ENCODE data around the gene RABGAP1.

RABGAP1 gene

GRCh38 chr9:123016631-123017030 is 75.8 kb downstream of the RABGAP1 start:
- no peak overlapping the region for H3K4me3 ChIP-seq (ENCODE audit: low read depth, low read length)
- H3K27ac ChIP-seq (ENCODE audit: extremely low read depth, low read depth, low read length), result no peak overlapping the region
- H3K9me3 ChIP-seq (ENCODE audit: control insufficient read depth, insufficient read depth, low read depth, low read length), result no peaks in the 10 kb centered on the region
- ChIA-PET POLR2A (no interaction called here), CTCF (interaction anchor here (0.7 kb wide), 1 partner anchor 26 kb away, joined by 3 read pairs; no protein-coding TSS in a partner anchor)
- H3K36me3 ChIP-seq (ENCODE audit: control insufficient read depth in 2 of 2, insufficient read depth in 1 of 2, low read length in 2 of 2), result peaks cover 26 to 63% of the 10 kb centered on the region in 2 experiments
- no peak for TF ChIP-seq ZNF350 (tag by site-specific recombination; IDR thresholded peaks at IDR 0.05)
- no peak for TF ChIP-seq ZNF433 (tag by site-specific recombination; IDR thresholded peaks at IDR 0.05; ENCODE audit: low read depth)
- no peak for TF ChIP-seq ZNF169 (tag by site-specific recombination; IDR thresholded peaks at IDR 0.05)
- TF ChIP-seq ZBTB6 (tag by site-specific recombination; IDR thresholded peaks at IDR 0.05), result no peak
- TF ChIP-seq RBAK (tag by site-specific recombination; IDR thresholded peaks at IDR 0.05), result no peak
- no peak for TF ChIP-seq ZNF274 (IDR thresholded peaks at IDR 0.05; ENCODE audit: low read length)
- TF ChIP-seq ZNF274 (tag by site-specific recombination; IDR thresholded peaks at IDR 0.05; ENCODE audit: borderline replicate concordance), result no peak
- no peak for TF ChIP-seq HIC1 (tag by site-specific recombination; IDR thresholded peaks at IDR 0.05)
- no peak for TF ChIP-seq INSM2 (tag by site-specific recombination; IDR thresholded peaks at IDR 0.05)
- no peaks in the 10 kb centered on the region for H3K4me1 ChIP-seq (ENCODE audit: control insufficient read depth, insufficient read depth, low read length)

GRCh38 chr9:123020796-123021195 is 80.0 kb downstream of the RABGAP1 start:
- Histone ChIP-seq H3K9me3 (ENCODE audit: control insufficient read depth, insufficient read depth, low read depth, low read length) (no peaks in the 10 kb centered on the region), H3K4me3 (ENCODE audit: low read depth, low read length) (no peak overlapping the region), H3K4me1 (ENCODE audit: control insufficient read depth, insufficient read depth, low read length) (no peaks in the 10 kb centered on the region), H3K27ac (ENCODE audit: extremely low read depth, low read depth, low read length) (no peak overlapping the region), H3K36me3 (ENCODE audit: control insufficient read depth in 2 of 2, insufficient read depth in 1 of 2, low read length in 2 of 2) (peaks cover 24 to 48% of the 10 kb centered on the region in 2 experiments)
- TF ChIP-seq ZBTB17 (tag by site-specific recombination; IDR thresholded peaks at IDR 0.05) (no peak), ZSCAN30 (tag by site-specific recombination; IDR thresholded peaks at IDR 0.05) (no peak), TRIM28 (IDR thresholded peaks at IDR 0.05; ENCODE audit: borderline replicate concordance, low read length) (no peak)
- ChIA-PET POLR2A (interaction anchor here (0.6 kb wide), 1 partner anchor 61 kb away, joined by 4 read pairs; no protein-coding TSS in a partner anchor), CTCF (interaction anchor here (1.1 kb wide), 1 partner anchor 11 kb away, joined by 3 read pairs; no protein-coding TSS in a partner anchor)

GRCh38 chr9:123026425-123026824 is 85.6 kb downstream of the RABGAP1 start:
- POLR2A ChIA-PET, result interaction anchor here (1.2 kb wide), 1 partner anchor 86 kb away, joined by 3 read pairs; the partner anchor contains the start of gene RABGAP1
- Histone ChIP-seq H3K4me3 (ENCODE audit: low read depth, low read length) (no peak overlapping the region), H3K27ac (ENCODE audit: extremely low read depth, low read depth, low read length) (no peak overlapping the region), H3K4me1 (ENCODE audit: control insufficient read depth, insufficient read depth, low read length) (no peaks in the 10 kb centered on the region), H3K9me3 (ENCODE audit: control insufficient read depth, insufficient read depth, low read depth, low read length) (no peaks in the 10 kb centered on the region), H3K36me3 (ENCODE audit: control insufficient read depth in 2 of 2, insufficient read depth in 1 of 2, low read length in 2 of 2) (peaks cover 5 to 28% of the 10 kb centered on the region in 2 experiments; a peak in 2 of 3 replicates)
- TF ChIP-seq ZNF433 (tag by site-specific recombination; IDR thresholded peaks at IDR 0.05; ENCODE audit: low read depth), result no peak
- TF ChIP-seq SP2 (tag by site-specific recombination; IDR thresholded peaks at IDR 0.05), result no peak
- no peak for TF ChIP-seq SP3 (tag by site-specific recombination; IDR thresholded peaks at IDR 0.05)
- TF ChIP-seq ZNF214 (tag by site-specific recombination; IDR thresholded peaks at IDR 0.05; ENCODE audit: borderline replicate concordance), result no peak
- TF ChIP-seq REPIN1 (tag by site-specific recombination; IDR thresholded peaks at IDR 0.05; ENCODE audit: low read depth), result no peak
- TF ChIP-seq SALL2 (tag by site-specific recombination; IDR thresholded peaks at IDR 0.05; ENCODE audit: borderline replicate concordance), result no peak
- TF ChIP-seq ZNF155 (tag by site-specific recombination; IDR thresholded peaks at IDR 0.05), result no peak
- TF ChIP-seq ZNF366 (tag by site-specific recombination; conservative IDR thresholded peaks at IDR 0.05), result no peak
- TF ChIP-seq ZNF555 (tag by site-specific recombination; conservative IDR thresholded peaks at IDR 0.05), result no peak
- no peak for TF ChIP-seq ZIC2 (tag by site-specific recombination; IDR thresholded peaks at IDR 0.05)
- no peak for TF ChIP-seq ZNF2 (tag by site-specific recombination; IDR thresholded peaks at IDR 0.05)
- TF ChIP-seq ZNF571 (tag by site-specific recombination; IDR thresholded peaks at IDR 0.05), result no peak
- CTCF ChIA-PET, result interaction anchor here (0.7 kb wide), 1 partner anchor 51 kb away, joined by 3 read pairs; no protein-coding TSS in a partner anchor

Measured in HEK293 (cell line).